Testis (tissue), 3 donors: Measurements from ENCODE around the gene AQP10. TPM values are rescaled to one million over a fixed set of nuclear protein-coding genes. Genes with fewer than 3 reads are reported as not detected.
"Not testable (repeated sequence)": the region's sequence is repeated elsewhere in the genome, so short reads cannot be mapped to it uniquely, and the experiment has no call there.

Source experiments
- DNase-seq: peaks from one replicate; pipeline ENCODE4 v3.0.0-alpha.2; 2019
- H3K27ac ChIP-seq, 2 donors: fragments of 200-600 bp; sonication (generic); one replicate each; pipeline ENCODE4 v1.5.1; 2019
- H3K27me3 ChIP-seq: fragments of 200-600 bp; sonication (generic); one replicate; pipeline ENCODE4 v1.5.1; 2019
- H3K36me3 ChIP-seq: fragments of 200-600 bp; sonication (generic); one replicate; pipeline ENCODE4 v1.5.1; 2017; ENCODE audit warnings: low read depth; ENCODE audit errors: missing control alignments
- H3K4me1 ChIP-seq: fragments of 200-600 bp; sonication (generic); one replicate; pipeline ENCODE4 v1.5.1; 2019
- H3K4me3 ChIP-seq, 2 donors: fragments of 200-600 bp; sonication (generic); one replicate each; pipeline ENCODE4 v1.5.1; 2017 to 2019
- H3K9me3 ChIP-seq: fragments of 200-600 bp; sonication (generic); one replicate; pipeline ENCODE4 v1.5.1; 2017
- CTCF ChIP-seq, 3 experiments: fragments of 450-650 bp in 2 of 3; fragments of 200-600 bp in 1 of 3; sonication (generic) in 1 of 3; IDR thresholded peaks; one replicate each; pipeline ENCODE4 v1.5.1; 2016 to 2019; ENCODE audit warnings: antibody characterized with exemption in 3 of 3, mild to moderate bottlenecking in 2 of 3, moderate library complexity in 1 of 3
- POLR2A ChIP-seq: fragments of 450-650 bp; IDR thresholded peaks from one replicate; pipeline ENCODE4 v1.6.1; 2017; ENCODE audit warnings: antibody characterized with exemption, mild to moderate bottlenecking, moderate library complexity
- WGBS, 2 donors: methylation state at CpG; one replicate each; pipeline ENCODE4 v1.1.5; 2018; 5-methylcytosine and 5-hydroxymethylcytosine counted together
- intact Hi-C: fragments of 100-400 bp; cut with DNase I; formaldehyde crosslinking; loops from one replicate; pipeline ENCODE4 v1.15.1; 2023; ENCODE audit warnings: low total_unique reads
- polyA plus RNA-seq: library from polyadenylated mRNA; stranded (reverse); fragments of 350-450 nt; fragmentation: Illumina TruSeq; extraction: RNeasy Lipid Tissue Mini Kit (QIAGEN cat#74804); gene quantifications from one replicate; pipeline ENCODE4 v1.2.3, GENCODE V29; 2014; ENCODE audit warnings: low read depth, low replicate concordance; ENCODE audit not compliant: insufficient read depth
- small RNA-seq, 2 donors: library from RNA; depleted of rRNA; stranded (forward); fragments of <200 nt; gene quantifications; one replicate each; pipeline ENCODE3, GENCODE V24; 2016
- total RNA-seq, 2 donors: library from RNA; depleted of rRNA; stranded (reverse); fragments of >200 nt; gene quantifications; one replicate each; pipeline ENCODE4 v1.2.3, GENCODE V29; 2016

The AQP10 gene
- total and polyA plus RNA-seq, 3 donors from 2014 or later, result 0.41 to 2.2 (median 2.0) TPM

DNA sequence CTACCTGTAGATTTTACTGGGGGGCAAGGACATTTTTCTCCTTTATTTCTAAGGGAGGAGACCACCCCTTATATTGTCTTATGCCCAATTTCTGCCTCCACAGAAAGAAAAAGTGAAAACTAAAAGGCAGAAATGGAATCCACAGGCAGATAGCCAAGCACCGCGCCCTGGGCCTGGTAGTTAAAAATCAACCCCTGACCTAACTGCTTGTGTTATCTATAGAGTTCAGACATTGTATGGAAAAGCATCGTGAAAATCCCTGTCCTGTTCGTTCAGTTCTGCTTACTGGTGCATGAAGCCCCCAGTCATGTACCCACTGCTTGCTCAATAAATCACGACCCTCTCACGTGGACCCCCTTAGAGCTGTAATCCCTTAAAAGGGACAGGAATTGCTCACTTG is 50.5 kb downstream of the AQP10 start:
- 79 to 87% methylated on average over 6 of the region's 6 CpGs for WGBS, 2 donors
- intact Hi-C loops, result no loop called here

DNA sequence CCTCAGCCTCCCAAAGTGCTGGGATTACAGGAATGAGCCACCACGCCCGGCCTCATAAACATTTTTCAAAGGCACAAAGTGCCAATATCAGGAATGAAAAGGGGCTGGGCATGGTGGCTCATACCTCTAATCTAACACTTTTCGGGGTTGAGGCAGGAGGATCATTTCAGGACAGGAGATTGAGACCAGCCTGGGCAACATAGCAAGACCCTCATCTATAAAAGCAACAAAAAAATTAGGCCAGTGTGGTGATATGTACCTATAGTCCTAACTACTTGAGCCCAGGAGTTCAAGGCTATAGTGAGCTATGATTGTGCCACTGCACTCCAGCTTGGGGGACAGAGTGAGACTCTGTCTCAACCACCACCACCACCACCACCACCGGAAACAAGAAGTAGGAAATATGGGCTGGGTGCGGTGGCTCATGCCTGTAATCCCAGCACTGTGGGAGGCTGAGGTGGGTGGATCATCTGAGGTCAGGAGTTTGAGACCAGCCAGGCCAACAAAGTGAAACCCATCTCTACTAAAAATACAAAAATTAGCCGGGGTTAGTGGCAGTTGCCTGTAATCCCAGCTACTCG is 53.0 kb downstream of the AQP10 start:
- H3K27ac ChIP-seq, intact Hi-C loops, H3K9me3 ChIP-seq, H3K4me3 ChIP-seq, H3K4me1 ChIP-seq, H3K36me3 ChIP-seq, DNase-seq, H3K27me3 ChIP-seq: not testable (repeated sequence)
- WGBS, 2 donors, result 83 to 84% methylated on average over 7 of the region's 7 CpGs

More for the DNA sequence above, 50.5 kb downstream of the AQP10 start:
- no peaks in the 10 kb centered on the region for H3K4me1 ChIP-seq
- H3K9me3 ChIP-seq, result no peaks in the 10 kb centered on the region
- no peaks in the 10 kb centered on the region for H3K27me3 ChIP-seq
- no peaks in the 10 kb centered on the region for H3K36me3 ChIP-seq
- DNase-seq, result no peak
- TF ChIP-seq POLR2A, result no peak
- TF ChIP-seq CTCF (IDR thresholded peaks at IDR 0.05), result no peak
- H3K27ac ChIP-seq, result no peak overlapping the region
- H3K4me3 ChIP-seq, result no peak overlapping the region

Small RNA genes within 50 kb of the gene (small RNA-seq; reads per million reads assigned to genes)
- 0 to 0.09 reads per million in 2 donors for gene RF00273
- gene RNU6-121P, result 0 reads per million in 2 donors
- gene RNU6-239P, result 0 reads per million in 2 donors
- gene RNU7-57P, result 0 reads per million in 2 donors

Other genes with a start within 250 kb of the AQP10 start
- 10 to 100 TPM; 23.0 to 24.4 TPM for gene NUP210L, start 166.0 kb upstream of the AQP10 start, total RNA-seq
- gene NUP210L, start 166.0 kb upstream of the AQP10 start, polyA plus RNA-seq, result 77.2 TPM
- gene TPM3, start 129.0 kb upstream of the AQP10 start, total RNA-seq, result 100 to 1,000 TPM; 290 to 356 TPM
- 266 TPM for gene TPM3, start 129.0 kb upstream of the AQP10 start, polyA plus RNA-seq
- gene CFAP141, start 114.8 kb upstream of the AQP10 start, total RNA-seq, result 1 to 10 TPM; 4.0 to 8.4 TPM
- 38.3 TPM for gene CFAP141, start 114.8 kb upstream of the AQP10 start, polyA plus RNA-seq
- 100 to 1,000 TPM; 159 to 166 TPM for gene UBAP2L, start 100.1 kb upstream of the AQP10 start, total RNA-seq
- 174 TPM for gene UBAP2L, start 100.1 kb upstream of the AQP10 start, polyA plus RNA-seq
- 10 to 100 TPM; 92.7 to 98.9 TPM for gene HAX1, start 48.5 kb upstream of the AQP10 start, total RNA-seq
- 192 TPM for gene HAX1, start 48.5 kb upstream of the AQP10 start, polyA plus RNA-seq
- gene ATP8B2, start 4.4 kb downstream of the AQP10 start, total RNA-seq, result 100 to 1,000 TPM; 179 to 204 TPM
- gene ATP8B2, start 4.4 kb downstream of the AQP10 start, polyA plus RNA-seq, result 50.9 TPM
- gene IL6R, start 84.2 kb downstream of the AQP10 start, total RNA-seq, result 10 to 100 TPM; 25.0 to 29.7 TPM
- 8.5 TPM for gene IL6R, start 84.2 kb downstream of the AQP10 start, polyA plus RNA-seq
- gene TDRD10, start 181.1 kb downstream of the AQP10 start, total RNA-seq, result 10 to 100 TPM; 50.9 to 60.3 TPM
- 123 TPM for gene TDRD10, start 181.1 kb downstream of the AQP10 start, polyA plus RNA-seq
- gene SHE, start 181.3 kb downstream of the AQP10 start, total RNA-seq, result 10 to 100 TPM; 53.7 to 57.9 TPM
- 50.9 TPM for gene SHE, start 181.3 kb downstream of the AQP10 start, polyA plus RNA-seq
- 10 to 100 TPM; 63.5 to 65.2 TPM for gene UBE2Q1, start 237.6 kb downstream of the AQP10 start, total RNA-seq
- 128 TPM for gene UBE2Q1, start 237.6 kb downstream of the AQP10 start, polyA plus RNA-seq
- gene CHRNB2, start 246.7 kb downstream of the AQP10 start, total RNA-seq, result 1 to 10 TPM; 1.2 to 1.3 TPM
- 1.3 TPM for gene CHRNB2, start 246.7 kb downstream of the AQP10 start, polyA plus RNA-seq